RKO (cell line): ENCODE measurements around the gene GTPBP6.
A peak's percentile ranks its signal among the peaks of the same experiment; 100 is the strongest.

Experiments
- DNase-seq: peaks from one replicate; pipeline ENCODE4 v3.0.0-alpha.2; 2016; ENCODE audit warnings: low spot score

GTPBP6 gene

GRCh38 chrX:318739-319578, at the start of gene GTPBP6:
Gene GTPBP6, minus strand, starts transcription at chrX:318796. Its CDS starts 9 bp downstream, at chrX:318787.
- peak; percentile 99 for DNase-seq

GRCh38 chrX:367866-368265, 49.3 kb upstream of the GTPBP6 start:
- DNase-seq, result no peak

GRCh38 chrX:367349-367748, 48.8 kb upstream of the GTPBP6 start:
- no peak for DNase-seq

- no peak for DNase-seq
Observed at GRCh38 chrX:363621-364375, 45.2 kb upstream of the GTPBP6 start.

- DNase-seq, result no peak
Observed at GRCh38 chrX:362937-363620, 44.5 kb upstream of the GTPBP6 start.

GRCh38 chrX:362351-362750, 43.8 kb upstream of the GTPBP6 start:
- DNase-seq, result no peak

- DNase-seq, result no peak
Observed at GRCh38 chrX:361231-362145, 42.9 kb upstream of the GTPBP6 start.

GRCh38 chrX:360496-361150, 42.0 kb upstream of the GTPBP6 start:
- no peak for DNase-seq

GRCh38 chrX:358651-359143, 40.1 kb upstream of the GTPBP6 start:
- no peak for DNase-seq

GRCh38 chrX:357693-358471, 39.3 kb upstream of the GTPBP6 start:
- peak; percentile 48 for DNase-seq

- no peak for DNase-seq
Observed at GRCh38 chrX:357035-357692, 38.6 kb upstream of the GTPBP6 start.

GRCh38 chrX:356385-357034, 37.9 kb upstream of the GTPBP6 start:
- no peak for DNase-seq

GRCh38 chrX:355329-356050, 36.9 kb upstream of the GTPBP6 start:
- DNase-seq, result no peak

- no peak for DNase-seq
Observed at GRCh38 chrX:353566-354535, 35.3 kb upstream of the GTPBP6 start.

- no peak for DNase-seq
Observed at GRCh38 chrX:352582-353314, 34.2 kb upstream of the GTPBP6 start.

- no peak for DNase-seq
Observed at GRCh38 chrX:352181-352580, 33.6 kb upstream of the GTPBP6 start.
